ENCODE data around the gene COBLL1. TPM values are rescaled to one million over a fixed set of nuclear protein-coding genes. Genes with fewer than 3 reads are reported as not detected.
"Not testable (repeated sequence)": the region's sequence is repeated elsewhere in the genome, so short reads cannot be mapped to it uniquely, and the experiment has no call there.

The COBLL1 gene
- total and polyA plus RNA-seq, 11 donors: 4.0 to 36.9 (median 16.2) TPM

DNA sequence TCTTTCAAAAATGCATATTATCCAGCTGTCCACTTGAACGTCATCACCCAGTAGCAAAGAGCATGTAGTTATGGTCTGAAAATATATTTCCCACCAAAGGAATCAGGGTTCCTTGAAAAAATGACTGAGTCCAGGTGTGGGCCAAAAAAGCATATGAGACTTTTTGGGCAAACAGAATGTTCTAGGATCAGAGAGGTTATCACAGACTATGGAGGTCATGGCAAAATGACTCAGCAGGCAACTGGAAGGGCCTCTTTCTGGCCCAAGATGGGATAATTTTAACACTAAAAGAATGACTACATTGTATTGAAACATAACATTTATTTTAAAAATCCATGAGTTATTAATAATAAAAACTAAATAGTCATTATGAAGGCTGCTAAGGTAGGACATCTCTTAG, 77.1 kb downstream of the COBLL1 start:
- ATAC-seq (no peak), DNase-seq (no peak)
- TF ChIP-seq, protein P1, sequence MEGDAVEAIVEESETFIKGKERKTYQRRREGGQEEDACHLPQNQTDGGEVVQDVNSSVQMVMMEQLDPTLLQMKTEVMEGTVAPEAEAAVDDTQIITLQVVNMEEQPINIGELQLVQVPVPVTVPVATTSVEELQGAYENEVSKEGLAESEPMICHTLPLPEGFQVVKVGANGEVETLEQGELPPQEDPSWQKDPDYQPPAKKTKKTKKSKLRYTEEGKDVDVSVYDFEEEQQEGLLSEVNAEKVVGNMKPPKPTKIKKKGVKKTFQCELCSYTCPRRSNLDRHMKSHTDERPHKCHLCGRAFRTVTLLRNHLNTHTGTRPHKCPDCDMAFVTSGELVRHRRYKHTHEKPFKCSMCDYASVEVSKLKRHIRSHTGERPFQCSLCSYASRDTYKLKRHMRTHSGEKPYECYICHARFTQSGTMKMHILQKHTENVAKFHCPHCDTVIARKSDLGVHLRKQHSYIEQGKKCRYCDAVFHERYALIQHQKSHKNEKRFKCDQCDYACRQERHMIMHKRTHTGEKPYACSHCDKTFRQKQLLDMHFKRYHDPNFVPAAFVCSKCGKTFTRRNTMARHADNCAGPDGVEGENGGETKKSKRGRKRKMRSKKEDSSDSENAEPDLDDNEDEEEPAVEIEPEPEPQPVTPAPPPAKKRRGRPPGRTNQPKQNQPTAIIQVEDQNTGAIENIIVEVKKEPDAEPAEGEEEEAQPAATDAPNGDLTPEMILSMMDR (IDR thresholded peaks at IDR 0.05): no peak
- TF ChIP-seq POLR2A (IDR thresholded peaks at IDR 0.05): no peak
- intact Hi-C loops (cut with DNase I): no loop called here
- no peak overlapping the region for H3K27ac ChIP-seq
- no peaks in the 10 kb centered on the region for H3K27me3 ChIP-seq
- no peak overlapping the region for H3K4me3 ChIP-seq
- no peaks in the 10 kb centered on the region for H3K9me3 ChIP-seq
- WGBS, 4 donors: 90 to 96% (median 93%) methylated on average over 1 of the region's 1 CpG
- H3K4me1 ChIP-seq: peaks cover 0 to 21% (median 0%) of the 10 kb centered on the region in 12 donors
- no peaks in the 10 kb centered on the region for H3K36me3 ChIP-seq

DNA sequence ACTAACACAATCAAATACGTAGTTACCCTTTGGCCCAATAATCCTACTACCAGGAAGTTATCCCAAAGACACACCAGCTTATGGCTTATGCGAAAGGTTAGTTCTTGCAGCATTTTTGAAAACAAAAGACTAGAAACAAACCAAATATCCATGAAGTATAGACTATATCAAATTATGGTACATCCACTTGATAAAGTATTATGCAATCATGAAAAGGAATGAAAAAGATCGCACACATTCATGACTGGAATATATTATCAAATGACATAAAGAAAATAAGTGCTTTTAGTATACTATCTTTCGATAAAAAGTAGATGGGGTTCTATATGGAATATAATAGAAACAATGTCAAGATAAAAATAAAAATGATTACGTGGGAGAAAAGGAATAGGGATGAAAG, 78.2 kb downstream of the COBLL1 start:
- Histone ChIP-seq H3K4me1 (peaks cover 0 to 26% (median under 1%) of the 10 kb centered on the region in 12 donors), H3K27me3 (no peaks in the 10 kb centered on the region), H3K36me3 (no peaks in the 10 kb centered on the region), H3K4me3 (no peak overlapping the region), H3K27ac (no peak overlapping the region), H3K9me3 (no peaks in the 10 kb centered on the region)
- ATAC-seq: no peak
- no peak for TF ChIP-seq POLR2A (IDR thresholded peaks at IDR 0.05)
- TF ChIP-seq, protein P1 (IDR thresholded peaks at IDR 0.05): no peak
- no peak for DNase-seq
- 93 to 98% (median 98%) methylated on average over 5 of the region's 5 CpGs for WGBS, 4 donors
- intact Hi-C loops (cut with DNase I): no loop called here

DNA sequence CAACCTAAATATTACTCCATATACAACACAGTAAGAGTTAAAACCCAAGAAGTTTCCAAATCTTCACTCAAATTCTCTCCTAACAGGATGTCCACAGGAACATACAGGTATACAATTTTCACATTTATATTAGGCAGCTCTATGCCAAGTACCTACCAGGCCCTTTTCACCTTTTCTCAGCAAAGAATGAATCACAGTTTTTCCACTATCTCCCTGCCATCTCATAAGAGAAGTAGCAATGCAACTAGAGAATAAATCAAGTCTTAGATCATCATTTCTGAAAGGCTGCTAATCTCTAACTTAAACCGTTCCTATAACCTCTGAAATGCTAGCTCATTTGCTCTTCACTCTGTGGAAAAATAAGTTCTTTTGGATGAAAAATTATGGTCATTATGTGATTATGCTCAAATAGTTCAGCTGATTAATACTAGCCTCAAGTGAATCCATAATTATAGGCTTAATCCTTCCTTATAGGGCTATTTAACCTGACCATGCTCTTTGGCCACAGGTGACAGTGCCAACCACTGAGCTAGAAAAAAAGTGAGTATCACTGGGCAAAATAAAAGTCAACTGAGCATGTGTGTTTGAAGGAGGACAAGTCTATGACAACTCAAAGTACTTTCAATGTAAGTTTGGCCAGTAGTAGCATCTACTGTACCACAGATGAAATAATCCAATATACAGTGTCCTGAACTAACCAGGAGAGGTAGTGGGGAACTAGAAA, 79.7 kb downstream of the COBLL1 start:
- TF ChIP-seq POLR2A (IDR thresholded peaks at IDR 0.05): no peak
- TF ChIP-seq, protein P1 (IDR thresholded peaks at IDR 0.05): no peak
- no peaks in the 10 kb centered on the region for H3K9me3 ChIP-seq
- intact Hi-C loops (cut with DNase I): no loop called here
- no peak overlapping the region for H3K4me3 ChIP-seq
- H3K27me3 ChIP-seq: no peaks in the 10 kb centered on the region
- no peaks in the 10 kb centered on the region for H3K36me3 ChIP-seq
- WGBS, 4 donors: 88 to 97% (median 92%) methylated on average over 1 of the region's 1 CpG
- H3K27ac ChIP-seq: no peak overlapping the region
- ATAC-seq: no peak
- DNase-seq: no peak
- peaks cover 0 to 36% (median 11%) of the 10 kb centered on the region in 12 donors for H3K4me1 ChIP-seq

DNA sequence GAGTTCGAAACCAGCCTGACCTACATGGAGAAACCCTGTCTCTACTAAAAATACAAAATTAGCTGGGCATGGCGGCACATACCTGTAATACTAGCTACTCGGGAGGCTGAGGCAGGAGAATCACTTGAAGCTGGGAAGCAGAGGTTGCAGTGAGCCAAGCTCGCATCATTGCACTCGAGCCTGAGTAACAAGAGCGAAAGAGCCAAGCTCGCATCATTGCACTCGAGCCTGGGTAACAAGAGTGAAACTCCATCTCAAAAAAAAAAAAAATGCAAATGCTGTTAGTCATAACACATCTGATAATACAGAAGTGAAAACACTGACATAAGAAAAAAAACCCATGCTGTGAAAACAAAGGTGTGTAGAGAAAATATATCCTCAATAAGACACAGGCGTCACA, 80.4 kb downstream of the COBLL1 start:
- ATAC-seq; H3K9me3 ChIP-seq; H3K27ac ChIP-seq; intact Hi-C loops (cut with DNase I); DNase-seq; H3K27me3 ChIP-seq; H3K4me3 ChIP-seq; H3K36me3 ChIP-seq: not testable (repeated sequence)
- H3K4me1 ChIP-seq: peaks cover 0 to 40% (median 15%) of the 10 kb centered on the region in 12 donors
- 90 to 93% (median 92%) methylated on average over 9 of the region's 9 CpGs for WGBS, 4 donors

DNA sequence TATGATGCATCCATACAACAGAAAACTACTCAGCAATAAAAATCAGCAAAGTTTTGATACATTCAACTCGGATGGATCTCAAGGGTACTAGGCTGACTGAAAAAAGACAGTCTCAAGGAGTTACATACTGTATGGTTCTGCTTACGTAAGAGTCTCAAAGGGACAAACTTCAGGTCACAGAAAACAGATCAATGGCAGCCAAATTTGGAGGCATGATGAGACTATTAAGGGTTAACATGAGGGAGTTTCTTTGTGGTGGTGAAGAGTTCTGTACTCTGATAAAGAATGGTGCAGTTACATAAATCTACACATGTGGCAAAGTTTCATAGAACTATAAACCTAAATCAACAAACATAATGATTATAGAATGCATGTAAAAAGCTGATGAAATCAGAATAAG, 81.4 kb downstream of the COBLL1 start:
- Histone ChIP-seq H3K4me1 (peaks cover 0 to 50% (median 17%) of the 10 kb centered on the region in 12 donors), H3K9me3 (no peaks in the 10 kb centered on the region), H3K27me3 (no peaks in the 10 kb centered on the region), H3K27ac (no peak overlapping the region), H3K4me3 (no peak overlapping the region), H3K36me3 (no peaks in the 10 kb centered on the region)
- intact Hi-C loops (cut with DNase I): no loop called here
- TF ChIP-seq POLR2A (IDR thresholded peaks at IDR 0.05): no peak
- TF ChIP-seq, protein P1 (IDR thresholded peaks at IDR 0.05): no peak
- 47 to 86% (median 75%) methylated on average over 2 of the region's 2 CpGs for WGBS, 4 donors
- DNase-seq: no peak
- no peak for ATAC-seq

Data from heart left ventricle (tissue), 16 donors.